Stimulated activated CD4-positive, alpha-beta T cell treated with anti-CD3 and anti-CD28 coated beads, Interleukin-1b, Interleukin-23, amount 100 ng/mL, for 4 hours (primary cell): Measurements from ENCODE around the gene DALRD3.

Experiments used
- DNase-seq, 2 donors: peaks; one replicate each; pipeline ENCODE4 v3.0.0-alpha.2; 2020; ENCODE audit warnings: low read depth in 2 of 2

DALRD3 gene

GRCh38 chr3:49005998-49006397, 12.4 kb downstream of the DALRD3 start:
- no peak for DNase-seq

DNA sequence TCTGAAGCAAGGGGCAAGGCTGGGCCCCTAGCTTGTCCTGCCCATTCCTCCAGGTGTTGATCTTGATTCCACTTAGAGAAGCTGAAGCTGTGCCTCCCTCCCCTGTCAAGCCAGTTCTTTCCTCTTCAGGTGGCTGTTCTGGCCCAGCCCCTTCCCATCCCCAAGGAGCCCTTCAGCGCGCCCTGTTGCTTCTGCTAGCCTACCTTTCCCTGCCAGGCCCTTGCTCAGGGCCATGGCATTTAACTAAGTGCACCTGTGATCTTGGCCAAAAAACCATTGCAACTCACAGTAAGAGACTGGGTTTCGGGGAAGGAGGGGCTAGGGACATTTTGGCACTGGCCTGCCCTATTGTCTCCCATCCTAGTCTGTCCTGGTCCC, 13.1 kb downstream of the DALRD3 start:
- no peak for DNase-seq

DNA sequence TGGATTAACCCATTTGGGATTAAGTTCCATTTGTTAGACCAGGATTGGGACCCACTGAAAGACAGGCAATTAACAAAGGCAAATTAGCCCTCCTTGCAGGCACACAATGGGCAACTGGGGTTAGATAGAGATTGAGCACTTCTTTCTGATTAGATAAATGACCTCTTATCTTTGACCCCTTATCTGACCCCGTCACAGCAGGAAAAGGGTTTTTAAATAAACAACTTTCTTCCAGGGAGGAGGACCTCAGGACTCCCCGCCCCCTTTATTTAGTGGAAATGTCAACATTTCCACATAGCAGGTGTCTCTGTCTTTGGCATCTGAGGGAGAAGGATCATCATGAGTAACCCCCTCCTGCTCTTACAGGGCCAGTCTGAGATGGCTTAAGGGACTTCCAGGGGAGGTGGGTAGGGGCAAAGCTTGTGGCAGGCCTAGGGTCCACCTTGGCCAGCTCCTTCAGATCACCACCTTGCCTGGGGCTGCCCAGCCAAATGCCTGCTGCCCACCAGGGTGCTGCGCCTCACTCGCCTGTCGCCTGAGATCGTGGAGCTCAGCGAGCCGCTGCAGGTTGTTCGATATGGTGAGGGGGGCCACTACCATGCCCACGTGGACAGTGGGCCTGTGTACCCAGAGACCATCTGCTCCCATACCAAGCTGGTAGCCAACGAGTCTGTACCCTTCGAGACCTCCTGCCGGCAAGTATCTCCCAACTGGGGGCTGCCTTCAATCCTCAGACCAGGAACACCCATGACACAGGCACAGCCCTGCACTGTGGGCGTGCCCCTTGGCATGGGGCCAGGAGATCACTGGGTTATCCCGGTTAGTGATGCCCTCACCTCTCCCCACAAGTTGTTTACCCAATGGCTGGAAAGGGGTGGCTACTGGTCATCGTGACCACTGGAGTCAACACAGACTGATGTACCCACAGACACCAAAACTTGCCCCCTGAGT, 13.8 kb downstream of the DALRD3 start:
- no peak for DNase-seq

DNA sequence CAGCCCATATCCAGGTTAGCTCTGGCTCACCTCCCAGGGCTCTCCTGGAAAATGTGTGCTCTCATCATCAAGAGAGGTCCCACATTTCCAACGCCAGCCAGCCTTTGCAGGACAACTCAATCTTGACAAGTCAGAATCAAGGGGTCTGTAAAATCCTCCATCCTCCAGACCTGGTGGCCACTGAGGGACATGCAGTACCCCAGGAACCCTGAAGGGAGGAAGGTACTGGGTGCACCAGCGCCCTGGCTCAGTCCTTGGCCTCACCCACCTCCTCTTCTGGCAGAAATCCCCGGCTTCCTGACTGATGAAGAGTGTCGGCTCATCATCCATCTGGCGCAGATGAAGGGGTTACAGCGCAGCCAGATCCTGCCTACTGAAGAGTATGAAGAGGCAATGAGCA, 17.2 kb downstream of the DALRD3 start:
- DNase-seq = no peak

- DNase-seq = no peak
Measured at GRCh38 chr3:48999085-48999858, 19.1 kb downstream of the DALRD3 start.

DNA sequence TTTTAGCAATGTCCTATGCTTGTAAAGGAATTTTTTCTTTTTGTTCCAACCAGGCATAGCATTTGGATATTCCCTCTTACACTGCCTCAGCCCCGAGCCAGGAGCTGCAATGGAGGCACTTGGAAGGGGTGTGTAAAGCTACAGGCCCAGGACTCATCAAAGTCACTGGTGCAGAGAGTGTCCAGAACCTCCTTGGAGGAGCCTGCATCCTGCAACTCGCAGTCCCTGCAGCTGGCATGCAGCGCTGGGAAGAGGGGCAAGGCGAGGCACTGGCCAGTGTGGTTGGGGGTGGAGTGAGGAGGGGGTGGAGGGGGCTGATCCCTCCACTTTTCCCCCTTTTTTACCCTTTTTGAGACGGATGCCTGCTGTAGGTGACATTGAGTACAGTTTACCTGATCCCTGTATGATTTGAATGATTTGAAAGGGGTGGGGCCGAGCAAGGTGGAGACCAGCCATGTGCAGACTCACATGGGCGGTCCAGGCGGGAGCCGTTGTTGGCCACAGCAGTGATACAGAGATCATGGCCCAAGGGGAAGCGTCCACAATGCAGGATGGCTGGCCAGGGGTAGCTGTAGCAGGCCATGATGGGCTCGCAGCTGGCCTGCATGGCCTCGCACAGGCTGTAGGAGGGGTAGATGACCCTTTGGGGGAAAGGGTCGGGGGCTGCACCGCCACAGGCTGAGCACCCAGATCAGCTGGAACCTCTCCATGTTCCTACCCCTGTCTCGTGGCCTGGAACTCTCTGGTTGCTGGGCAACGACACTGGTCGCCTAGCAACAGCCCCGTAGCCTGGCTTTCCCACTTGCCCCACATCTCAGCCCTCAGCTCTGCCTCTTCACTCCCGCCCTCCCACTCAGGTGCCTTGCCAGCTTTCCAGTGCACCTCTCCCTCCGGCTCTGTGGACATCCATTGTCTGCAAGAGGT, 20.4 kb downstream of the DALRD3 start:
- no peak for DNase-seq

- DNase-seq = no peak
Measured at GRCh38 chr3:48997102-48997635, 21.2 kb downstream of the DALRD3 start.

DNA sequence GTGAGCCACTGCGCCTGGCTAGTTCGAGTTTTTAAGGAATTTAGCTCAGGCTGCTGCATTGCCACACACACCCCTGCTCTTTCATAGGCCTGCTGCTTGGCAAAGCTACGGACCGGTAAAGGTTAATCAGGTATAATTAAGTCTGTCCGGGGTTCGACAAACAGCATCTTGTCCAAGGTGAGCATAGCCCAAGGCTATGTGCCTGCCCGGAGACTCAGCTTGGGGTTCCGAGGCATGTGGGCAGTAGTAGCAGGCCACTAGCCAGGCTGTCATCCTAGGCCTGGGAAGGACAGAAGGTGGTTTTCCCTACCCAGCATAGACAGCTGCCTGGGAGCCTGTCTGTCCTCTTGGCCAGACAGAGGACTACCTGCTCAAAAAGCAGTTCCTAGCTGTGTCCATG, 21.7 kb downstream of the DALRD3 start:
- DNase-seq = no peak

DNA sequence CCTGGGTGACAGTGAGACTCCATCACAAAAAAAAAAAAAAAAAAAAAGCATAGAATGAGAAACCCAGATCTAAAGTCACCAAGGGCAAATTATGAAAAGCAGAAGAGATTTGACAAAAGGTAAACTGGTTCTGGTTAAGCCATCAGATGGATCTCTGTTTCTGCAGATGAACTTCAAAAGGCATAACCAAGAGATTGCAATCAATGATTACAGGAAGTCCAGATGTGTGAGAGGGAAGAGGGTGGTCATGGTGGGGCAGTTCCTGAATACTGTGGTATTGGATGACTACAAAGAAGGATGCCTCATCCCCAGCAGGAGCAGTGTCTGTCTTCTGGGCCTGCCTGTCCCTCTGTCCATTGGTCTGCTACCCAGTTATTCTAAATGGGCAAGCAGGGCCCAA, 24.5 kb downstream of the DALRD3 start:
- DNase-seq = no peak

DNA sequence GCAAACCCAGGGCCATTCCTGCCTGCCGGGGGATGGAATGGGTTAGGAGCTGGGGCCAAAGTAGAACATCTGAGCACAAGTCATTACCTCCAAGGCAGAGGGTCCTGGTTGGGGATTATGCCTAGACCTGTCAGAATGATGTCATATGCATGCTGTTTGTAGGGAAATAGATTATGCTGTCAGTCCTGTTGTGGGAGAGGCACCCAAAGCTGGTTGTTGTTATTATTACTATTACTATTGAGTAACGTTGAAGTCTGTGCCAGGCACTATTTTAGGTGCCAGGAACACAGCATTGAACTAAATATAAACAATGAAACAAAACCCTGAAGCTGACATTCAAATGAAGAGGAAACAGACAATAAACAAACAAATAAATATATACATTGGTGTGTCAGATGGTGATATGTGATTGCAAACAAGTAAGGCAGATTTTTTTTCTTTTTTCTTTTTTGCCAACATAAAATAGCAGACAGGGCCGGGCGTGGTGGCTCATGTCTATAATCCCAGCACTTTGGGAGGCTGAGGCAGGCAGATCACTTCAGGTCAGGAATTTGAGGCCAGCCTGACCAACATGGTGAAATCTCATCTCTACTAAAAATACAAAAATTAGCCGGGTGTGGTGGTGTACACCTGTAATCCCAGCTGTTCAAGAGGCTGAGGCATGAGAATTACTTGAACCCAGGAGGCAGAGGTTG, 26.4 kb downstream of the DALRD3 start:
- DNase-seq = no peak

- DNase-seq = no peak
Measured at GRCh38 chr3:48990636-48991469, 27.5 kb downstream of the DALRD3 start.

GRCh38 chr3:48989796-48990635, 28.4 kb downstream of the DALRD3 start, which contains the start of gene P4HTM:
P4HTM (plus strand) TSS chr3:48990241; CDS start chr3:48990257, 16 bp downstream.
- DNase-seq = peak; percentile 77 to 80

- DNase-seq = no peak
Measured at GRCh38 chr3:48989126-48989795, 29.1 kb downstream of the DALRD3 start.

DNA sequence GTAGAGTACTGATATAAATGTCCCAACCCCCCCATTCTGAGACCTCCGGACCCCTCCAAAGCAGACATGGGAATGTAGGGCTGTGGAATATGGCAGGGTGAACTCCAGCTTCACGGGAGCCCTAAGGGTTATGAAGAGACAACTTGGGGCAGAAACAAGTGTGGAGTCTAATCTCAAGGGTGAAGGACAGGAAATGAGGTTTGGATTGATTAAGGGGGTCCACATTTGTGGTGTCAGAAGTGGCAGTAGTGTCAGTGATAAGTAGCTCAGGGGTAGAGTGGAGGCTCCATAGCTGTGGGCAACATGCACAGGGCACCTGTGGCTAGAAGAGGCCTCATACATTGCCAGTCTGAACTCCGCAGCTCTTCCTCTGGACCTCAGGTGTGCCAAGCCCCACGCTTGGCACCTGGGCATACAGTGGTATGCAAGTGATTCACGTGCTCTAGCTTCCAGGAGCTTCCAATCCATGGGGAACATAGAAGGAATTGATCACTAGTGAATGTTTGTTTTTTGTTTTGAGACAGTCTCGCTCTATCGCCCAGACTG, 32.5 kb downstream of the DALRD3 start:
- no peak for DNase-seq

GRCh38 chr3:48984663-48985062, 33.7 kb downstream of the DALRD3 start:
- no peak for DNase-seq

DNA sequence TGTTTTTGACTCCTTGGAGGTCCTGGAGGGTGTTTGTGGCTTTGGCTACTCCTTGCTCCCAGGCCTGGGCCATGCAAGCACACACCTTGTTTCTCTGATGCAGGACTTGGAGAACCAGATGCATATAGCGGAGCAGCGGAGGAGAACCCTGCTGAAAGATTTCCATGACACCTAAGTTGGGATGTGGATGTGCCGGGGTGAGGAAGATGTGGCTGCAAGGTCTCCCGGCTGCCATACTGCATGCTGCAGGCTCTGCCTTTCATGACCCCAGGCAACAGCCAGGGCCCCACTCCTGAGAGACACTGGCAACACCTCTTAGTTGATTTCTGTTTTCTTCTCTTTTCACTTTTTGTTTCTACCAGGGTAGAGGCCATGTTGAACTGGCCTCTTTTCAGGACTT, 35.3 kb downstream of the DALRD3 start:
- DNase-seq = no peak

DNA sequence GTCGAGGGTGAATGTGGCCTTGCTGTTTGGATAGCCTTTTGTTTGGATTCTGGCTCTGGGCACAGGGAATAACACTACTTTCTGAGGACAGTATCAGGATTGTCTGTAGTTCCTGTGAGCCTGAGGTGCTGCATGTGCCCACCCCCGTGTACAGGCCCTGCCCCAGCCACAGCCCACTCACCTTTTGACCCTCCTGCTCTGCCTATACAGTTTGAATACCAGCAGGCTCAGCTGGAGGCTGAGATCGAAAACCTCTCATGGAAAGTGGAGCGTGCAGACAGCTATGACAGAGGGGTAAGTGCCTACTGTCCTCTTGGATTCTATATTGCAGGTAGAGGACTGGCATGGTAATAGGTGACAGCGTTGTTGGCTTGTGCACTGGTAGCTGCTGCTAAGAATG, 35.7 kb downstream of the DALRD3 start:
- no peak for DNase-seq

- no peak for DNase-seq
Measured at GRCh38 chr3:48982016-48982415, 36.4 kb downstream of the DALRD3 start.
